SK-N-SH (cell line): ENCODE data around the gene PCBP4. TPM values are rescaled to one million over a fixed set of nuclear protein-coding genes. Genes with fewer than 3 reads are reported as not detected.

Experiments
- CTCF ChIA-PET: fragments of 300-600, 350-600 bp; formaldehyde crosslinking; extraction: SDS; loops from one replicate; lab custom pipeline; 2021; lab: Yijun Ruan, JAX
- POLR2A ChIA-PET: fragments of 350-600 bp; sonication (Branson Sonifier 250); formaldehyde crosslinking; extraction: SDS; loops from one replicate; lab custom pipeline; 2020; ENCODE audit warnings: antibody characterized with exemption, inconsistent platforms; lab: Yijun Ruan, JAX
- DNase-seq: peaks from one replicate; pipeline ENCODE4 v3.0.0; 2012
- H2AFZ ChIP-seq: fragments of 200-600 bp; sonication (generic); 2 replicates; pipeline ENCODE4 v1.8.1; 2016; ENCODE audit warnings: antibody characterized with exemption, mild to moderate bottlenecking, low read depth
- H3F3A ChIP-seq: fragments of 200-600 bp; sonication (generic); replicated peaks from 2 replicates; pipeline ENCODE3; 2016; ENCODE audit warnings: antibody characterized with exemption, mild to moderate bottlenecking; ENCODE audit not compliant: insufficient read depth
- H3K27ac ChIP-seq, 2 experiments: fragments of 200-500 bp in 1 of 2; fragments of 200-600 bp in 1 of 2; sonication (Bioruptor generic) in 1 of 2; sonication (generic), shearing (Covaris generic) in 1 of 2; 2 replicates each; pipeline versions ENCODE4 v1.5.1 to v1.6.1; 2014 to 2016; ENCODE audit warnings: low read depth in 2 of 2, inconsistent platforms in 1 of 2, low read length in 1 of 2, mild to moderate bottlenecking in 1 of 2, mixed read lengths in 1 of 2
- H3K27me3 ChIP-seq: fragments of 200-600 bp; sonication (generic), shearing (Covaris generic); 2 replicates; pipeline ENCODE4 v1.6.1; 2016; ENCODE audit warnings: mixed run types; ENCODE audit not compliant: insufficient read depth
- H3K36me3 ChIP-seq, 2 experiments: fragments of 200-500 bp in 1 of 2; fragments of 200-600 bp in 1 of 2; sonication (Bioruptor generic) in 1 of 2; sonication (generic) in 1 of 2; replicated peaks in 1 of 2; 2 replicates each; pipeline versions ENCODE3 to v1.5.1; 2014 to 2016; ENCODE audit warnings: low read length in 1 of 2, mild to moderate bottlenecking in 1 of 2; ENCODE audit not compliant: insufficient read depth in 2 of 2, control insufficient read depth in 1 of 2
- H3K4me1 ChIP-seq, 2 experiments: fragments of 200-500 bp in 1 of 2; fragments of 200-600 bp in 1 of 2; sonication (Bioruptor generic) in 1 of 2; sonication (generic), shearing (Covaris generic) in 1 of 2; 2 replicates each; pipeline versions ENCODE4 v1.5.1 to v1.6.1; 2014 to 2016; ENCODE audit warnings: low read depth in 1 of 2, low read length in 1 of 2, mixed run types in 1 of 2; ENCODE audit not compliant: insufficient read depth in 2 of 2, control insufficient read depth in 1 of 2
- H3K4me2 ChIP-seq: fragments of 200-600 bp; sonication (generic), shearing (Covaris generic); 2 replicates; pipeline ENCODE4 v1.6.1; 2017; ENCODE audit warnings: mixed run types
- H3K4me3 ChIP-seq, 2 experiments: fragments of 200-500 bp in 1 of 2; fragments of 200-600 bp in 1 of 2; sonication (Bioruptor generic) in 1 of 2; sonication (generic), shearing (Covaris generic) in 1 of 2; 2 replicates each; pipeline versions ENCODE4 v1.5.1 to v1.8.1; 2014 to 2016; ENCODE audit warnings: low read depth in 2 of 2, inconsistent platforms in 1 of 2, low read length in 1 of 2, mild to moderate bottlenecking in 1 of 2, mixed read lengths in 1 of 2, moderate library complexity in 1 of 2
- H3K79me2 ChIP-seq: fragments of 200-600 bp; sonication (generic); 2 replicates; pipeline ENCODE4 v1.8.1; 2017; ENCODE audit warnings: mild to moderate bottlenecking; ENCODE audit not compliant: insufficient read depth
- H3K9ac ChIP-seq: fragments of 200-600 bp; sonication (generic); 2 replicates; pipeline ENCODE4 v1.6.1; 2017; ENCODE audit warnings: mixed run types
- H3K9me2 ChIP-seq: fragments of 200-600 bp; sonication (generic); 2 replicates; pipeline ENCODE4 v1.6.1; 2017; ENCODE audit warnings: mixed run types
- H3K9me3 ChIP-seq: fragments of 200-600 bp; sonication (generic); 2 replicates; pipeline ENCODE4 v1.6.1; 2017; ENCODE audit warnings: mixed run types, mild to moderate bottlenecking, moderate library complexity
- H4K20me1 ChIP-seq: fragments of 200-600 bp; sonication (generic); 2 replicates; pipeline ENCODE4 v1.6.1; 2017; ENCODE audit warnings: mild to moderate bottlenecking, mixed run types; ENCODE audit not compliant: insufficient read depth
- CHD2 ChIP-seq: fragments of 150-350 bp; IDR thresholded peaks from 2 replicates; pipeline ENCODE4 v1.6.1; 2018; ENCODE audit warnings: low read length; ENCODE audit not compliant: partially characterized antibody
- ELF1 ChIP-seq: IDR thresholded peaks from 2 replicates; pipeline ENCODE4 v1.4.0; 2012
- EP300 ChIP-seq, 2 experiments: IDR thresholded peaks; 2 replicates each; pipeline versions ENCODE4 v1.4.0 to v1.6.1; 2012; ENCODE audit warnings: borderline replicate concordance in 1 of 2, low read depth in 1 of 2, low read length in 1 of 2
- FOXM1 ChIP-seq: IDR thresholded peaks from 2 replicates; pipeline ENCODE4 v1.4.0; 2012; ENCODE audit warnings: low read depth, mild to moderate bottlenecking
- GABPA ChIP-seq: IDR thresholded peaks from 2 replicates; pipeline ENCODE4 v1.4.0; 2012; ENCODE audit warnings: low read depth, mild to moderate bottlenecking
- GATA2 ChIP-seq: sonication (generic); formaldehyde crosslinking; IDR thresholded peaks from 2 replicates; pipeline ENCODE4 v1.5.0; 2020; ENCODE audit warnings: mild to moderate bottlenecking, missing genetic modification reagents
- MEF2A ChIP-seq: IDR thresholded peaks from 2 replicates; pipeline ENCODE4 v1.4.0; 2012; ENCODE audit warnings: low read depth, borderline replicate concordance
- MXI1 ChIP-seq: IDR thresholded peaks from 2 replicates; pipeline ENCODE4 v1.6.1; 2012; ENCODE audit warnings: mild to moderate bottlenecking, low read depth, low read length, improper control_type of control experiment
- NFIC ChIP-seq: IDR thresholded peaks from 2 replicates; pipeline ENCODE4 v1.4.0; 2012; ENCODE audit warnings: borderline replicate concordance
- POLR2AphosphoS5 ChIP-seq: IDR thresholded peaks from 2 replicates; pipeline ENCODE4 v1.6.1; 2012; ENCODE audit warnings: low read depth, low read length
- RFX5 ChIP-seq: IDR thresholded peaks from 2 replicates; pipeline ENCODE4 v1.6.1; 2012; ENCODE audit warnings: mild to moderate bottlenecking, improper control_type of control experiment, low read length
- SIN3A ChIP-seq: IDR thresholded peaks from 2 replicates; pipeline ENCODE4 v1.6.1; 2012; ENCODE audit warnings: low read depth, mild to moderate bottlenecking, low read length, moderate library complexity, borderline replicate concordance
- SMC3 ChIP-seq: IDR thresholded peaks from 2 replicates; pipeline ENCODE4 v1.6.1; 2012; ENCODE audit warnings: low read depth, low read length, improper control_type of control experiment
- TAF1 ChIP-seq: IDR thresholded peaks from 2 replicates; pipeline ENCODE4 v1.6.1; 2012; ENCODE audit warnings: low read depth, mild to moderate bottlenecking, low read length, moderate library complexity, borderline replicate concordance
- TCF12 ChIP-seq: IDR thresholded peaks from 2 replicates; pipeline ENCODE4 v1.4.0; 2012
- YY1 ChIP-seq: IDR thresholded peaks from 2 replicates; pipeline ENCODE4 v1.4.0; 2012; ENCODE audit warnings: low read depth, mild to moderate bottlenecking
- WGBS: methylation state at CpG from one replicate; pipeline ENCODE4 v1.1.6; 2017; ENCODE audit warnings: low lambda C conversion rate; 5-methylcytosine and 5-hydroxymethylcytosine counted together
- polyA plus RNA-seq, 3 experiments: library from polyadenylated mRNA; depleted of rRNA; stranded (reverse); fragments of >200 nt; gene quantifications; 2 replicates each; pipeline ENCODE4 v1.2.3, GENCODE V29; 2012
- TF ChIP-seq, protein P1 (sequence below): IDR thresholded peaks from 2 replicates; pipeline ENCODE4 v1.4.0; 2012; ENCODE audit warnings: low read depth, borderline replicate concordance
- TF ChIP-seq, protein P2 (sequence below): IDR thresholded peaks from 2 replicates; pipeline ENCODE4; 2012
- TF ChIP-seq, protein P3 (sequence below): IDR thresholded peaks from 2 replicates; pipeline ENCODE4 v1.4.0; 2012; ENCODE audit warnings: low read depth, borderline replicate concordance

Gene PCBP4
- polyA plus RNA-seq, 1 of the 3 experiments (the other 2 are of a cell fraction), result 97.4 TPM

DNA sequence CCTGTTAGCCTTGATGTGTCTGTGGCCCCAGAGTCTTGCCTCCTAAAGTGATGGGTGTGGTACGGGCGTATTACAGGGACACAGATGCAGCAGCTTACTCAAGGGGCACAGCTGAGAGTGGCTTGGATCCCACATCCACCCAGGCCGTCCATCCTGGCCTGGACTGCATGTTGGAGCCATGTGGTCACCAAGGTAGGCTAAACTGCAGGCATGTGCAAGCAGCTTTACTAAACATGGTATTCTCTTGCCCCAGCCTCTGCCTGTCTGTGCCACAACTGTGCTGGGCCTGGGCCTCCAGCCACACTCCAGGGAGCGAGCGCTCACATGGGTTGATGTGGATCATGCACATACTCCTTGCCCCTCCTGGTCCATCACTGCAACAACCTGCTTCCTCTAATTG lies 18.1 kb downstream of the PCBP4 start:
- no peak overlapping the region for H3K9ac ChIP-seq
- H3K27me3 ChIP-seq, result no peaks in the 10 kb centered on the region
- H3K36me3 ChIP-seq, result peaks cover 0 to 2% of the 10 kb centered on the region in 2 experiments
- H3K79me2 ChIP-seq, result no peaks in the 10 kb centered on the region
- H3K4me2 ChIP-seq, result no peak overlapping the region
- CTCF ChIA-PET, result interaction anchor here (0.8 kb wide), 1 partner anchor 35 kb away, joined by 3 read pairs; no protein-coding TSS in a partner anchor
- no peak overlapping the region for H3K4me3 ChIP-seq
- POLR2A ChIA-PET, result no interaction called here
- no peaks in the 10 kb centered on the region for H3K9me3 ChIP-seq
- 87% methylated on average over 3 of the region's 5 CpGs for WGBS
- peaks cover 14% of the 10 kb centered on the region for H3F3A ChIP-seq
- no peaks in the 10 kb centered on the region for H4K20me1 ChIP-seq
- no peak overlapping the region for H3K27ac ChIP-seq
- DNase-seq, result no peak
- H2AFZ ChIP-seq, result no peak overlapping the region
- H3K9me2 ChIP-seq, result no peaks in the 10 kb centered on the region
- no peak for TF ChIP-seq YY1
- TF ChIP-seq MXI1, result no peak
- no peak for TF ChIP-seq GABPA
- TF ChIP-seq, protein P1, sequence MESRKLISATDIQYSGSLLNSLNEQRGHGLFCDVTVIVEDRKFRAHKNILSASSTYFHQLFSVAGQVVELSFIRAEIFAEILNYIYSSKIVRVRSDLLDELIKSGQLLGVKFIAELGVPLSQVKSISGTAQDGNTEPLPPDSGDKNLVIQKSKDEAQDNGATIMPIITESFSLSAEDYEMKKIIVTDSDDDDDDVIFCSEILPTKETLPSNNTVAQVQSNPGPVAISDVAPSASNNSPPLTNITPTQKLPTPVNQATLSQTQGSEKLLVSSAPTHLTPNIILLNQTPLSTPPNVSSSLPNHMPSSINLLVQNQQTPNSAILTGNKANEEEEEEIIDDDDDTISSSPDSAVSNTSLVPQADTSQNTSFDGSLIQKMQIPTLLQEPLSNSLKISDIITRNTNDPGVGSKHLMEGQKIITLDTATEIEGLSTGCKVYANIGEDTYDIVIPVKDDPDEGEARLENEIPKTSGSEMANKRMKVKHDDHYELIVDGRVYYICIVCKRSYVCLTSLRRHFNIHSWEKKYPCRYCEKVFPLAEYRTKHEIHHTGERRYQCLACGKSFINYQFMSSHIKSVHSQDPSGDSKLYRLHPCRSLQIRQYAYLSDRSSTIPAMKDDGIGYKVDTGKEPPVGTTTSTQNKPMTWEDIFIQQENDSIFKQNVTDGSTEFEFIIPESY, result no peak
- no peak for TF ChIP-seq NFIC
- TF ChIP-seq, protein P2, sequence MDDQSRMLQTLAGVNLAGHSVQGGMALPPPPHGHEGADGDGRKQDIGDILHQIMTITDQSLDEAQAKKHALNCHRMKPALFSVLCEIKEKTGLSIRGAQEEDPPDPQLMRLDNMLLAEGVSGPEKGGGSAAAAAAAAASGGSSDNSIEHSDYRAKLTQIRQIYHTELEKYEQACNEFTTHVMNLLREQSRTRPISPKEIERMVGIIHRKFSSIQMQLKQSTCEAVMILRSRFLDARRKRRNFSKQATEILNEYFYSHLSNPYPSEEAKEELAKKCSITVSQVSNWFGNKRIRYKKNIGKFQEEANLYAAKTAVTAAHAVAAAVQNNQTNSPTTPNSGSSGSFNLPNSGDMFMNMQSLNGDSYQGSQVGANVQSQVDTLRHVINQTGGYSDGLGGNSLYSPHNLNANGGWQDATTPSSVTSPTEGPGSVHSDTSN, result no peak
- no peak for TF ChIP-seq CHD2
- TF ChIP-seq TCF12, result no peak
- no peak for TF ChIP-seq EP300 (IDR thresholded peaks at IDR 0.05; ENCODE audit: borderline replicate concordance in 1 of 2, low read depth in 1 of 2, low read length in 1 of 2)
- TF ChIP-seq, protein P3, sequence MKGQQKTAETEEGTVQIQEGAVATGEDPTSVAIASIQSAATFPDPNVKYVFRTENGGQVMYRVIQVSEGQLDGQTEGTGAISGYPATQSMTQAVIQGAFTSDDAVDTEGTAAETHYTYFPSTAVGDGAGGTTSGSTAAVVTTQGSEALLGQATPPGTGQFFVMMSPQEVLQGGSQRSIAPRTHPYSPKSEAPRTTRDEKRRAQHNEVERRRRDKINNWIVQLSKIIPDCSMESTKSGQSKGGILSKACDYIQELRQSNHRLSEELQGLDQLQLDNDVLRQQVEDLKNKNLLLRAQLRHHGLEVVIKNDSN, result no peak
- TF ChIP-seq ELF1, result no peak
- TF ChIP-seq SIN3A, result no peak
- TF ChIP-seq TAF1, result no peak
- no peak for TF ChIP-seq SMC3
- TF ChIP-seq FOXM1, result no peak
- no peak for TF ChIP-seq GATA2 (CRISPR knock-in tag)
- TF ChIP-seq RFX5, result no peak
- TF ChIP-seq POLR2AphosphoS5, result no peak
- no peak for TF ChIP-seq MEF2A
- H3K4me1 ChIP-seq, result peaks cover 0 to 4% of the 10 kb centered on the region in 2 experiments; a peak in 1 of 4 replicates
